HG03196 (cell line): ENCODE measurements around the gene PRSS22.
"Not testable (repeated sequence)": the region's sequence is repeated elsewhere in the genome, so short reads cannot be mapped to it uniquely, and the experiment has no call there.

Experiments
- ATAC-seq: cut with Tn5 transposase; IDR thresholded peaks from one replicate; pipeline ENCODE4 v1.9.1; 2021; ENCODE audit not compliant: unreplicated experiment

The PRSS22 gene, protein sequence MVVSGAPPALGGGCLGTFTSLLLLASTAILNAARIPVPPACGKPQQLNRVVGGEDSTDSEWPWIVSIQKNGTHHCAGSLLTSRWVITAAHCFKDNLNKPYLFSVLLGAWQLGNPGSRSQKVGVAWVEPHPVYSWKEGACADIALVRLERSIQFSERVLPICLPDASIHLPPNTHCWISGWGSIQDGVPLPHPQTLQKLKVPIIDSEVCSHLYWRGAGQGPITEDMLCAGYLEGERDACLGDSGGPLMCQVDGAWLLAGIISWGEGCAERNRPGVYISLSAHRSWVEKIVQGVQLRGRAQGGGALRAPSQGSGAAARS

DNA sequence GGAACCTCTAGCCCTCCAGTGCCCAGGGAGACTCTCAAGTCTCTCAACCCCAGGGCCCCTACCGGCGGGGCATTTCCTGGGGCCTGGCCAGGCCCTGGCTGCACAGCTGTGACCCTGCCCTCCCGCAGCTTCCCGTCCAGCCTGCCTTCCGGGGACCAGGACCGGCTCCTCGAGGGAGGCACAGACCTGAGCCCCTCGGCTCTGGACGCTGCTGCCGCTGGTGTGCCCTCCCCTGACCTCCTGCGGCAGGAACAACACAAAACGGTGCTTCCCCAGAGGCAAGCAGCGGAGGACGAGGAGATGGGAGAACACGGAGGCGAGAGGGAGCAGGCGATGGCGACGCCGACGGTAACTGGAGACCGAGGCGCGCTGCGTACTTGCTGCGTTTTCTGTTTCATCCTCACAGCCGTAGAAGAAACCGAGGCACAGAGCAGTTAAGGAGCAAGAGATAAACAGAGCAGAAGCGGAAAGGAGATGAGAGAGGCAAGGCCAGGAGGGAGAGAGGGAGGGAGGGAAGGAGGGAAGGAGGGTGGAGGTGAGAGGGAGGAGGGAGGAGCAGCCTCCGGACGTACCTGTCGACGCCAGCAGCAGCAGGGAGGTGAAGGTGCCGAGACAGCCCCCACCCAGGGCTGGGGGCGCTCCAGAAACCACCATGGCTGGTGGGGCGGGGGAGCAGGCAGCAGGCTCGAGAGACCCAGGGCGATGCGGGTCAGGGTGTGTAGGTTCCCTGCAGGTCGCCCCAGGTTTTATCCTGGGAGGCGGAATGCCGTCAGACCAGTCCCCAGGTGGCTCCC lies at the start of gene PRSS22:
TSS of gene PRSS22 (minus strand) at position 720 of the 794 bp plus-strand sequence. CDS start at position 654, 66 bp downstream.
- ATAC-seq: no peak

DNA sequence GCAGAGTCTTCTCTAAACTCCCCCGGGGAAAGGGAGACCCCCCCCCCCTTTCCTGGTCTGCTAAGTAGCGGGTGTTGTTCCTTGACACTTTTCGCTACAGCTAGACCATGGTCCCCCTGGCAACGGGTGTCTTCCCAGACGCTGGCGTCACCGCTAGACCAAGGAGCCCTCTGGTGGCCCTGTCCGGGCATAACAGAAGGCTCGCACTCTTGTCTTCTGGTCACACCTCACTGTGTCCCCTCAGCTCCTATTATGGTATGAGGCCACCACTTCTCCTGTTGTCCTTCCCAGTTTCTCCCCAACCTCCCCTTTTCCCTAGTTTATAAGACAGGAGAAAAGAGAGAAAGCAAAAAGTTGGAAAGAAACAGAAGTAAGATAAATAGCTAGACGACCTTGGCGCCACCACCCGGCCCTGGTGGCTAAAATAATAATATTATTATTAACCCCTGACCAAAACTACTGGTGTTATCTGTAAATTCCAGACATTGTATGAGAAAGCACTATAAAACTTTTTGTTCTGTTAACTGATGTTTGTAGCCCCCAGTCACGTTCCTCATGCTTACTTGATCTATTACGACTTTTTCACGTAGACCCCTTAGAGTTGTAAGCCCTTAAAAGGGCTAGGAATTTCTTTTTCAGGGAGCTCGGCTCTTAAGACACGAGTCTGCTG lies 49.2 kb upstream of the PRSS22 start:
- ATAC-seq: not testable (repeated sequence)

DNA sequence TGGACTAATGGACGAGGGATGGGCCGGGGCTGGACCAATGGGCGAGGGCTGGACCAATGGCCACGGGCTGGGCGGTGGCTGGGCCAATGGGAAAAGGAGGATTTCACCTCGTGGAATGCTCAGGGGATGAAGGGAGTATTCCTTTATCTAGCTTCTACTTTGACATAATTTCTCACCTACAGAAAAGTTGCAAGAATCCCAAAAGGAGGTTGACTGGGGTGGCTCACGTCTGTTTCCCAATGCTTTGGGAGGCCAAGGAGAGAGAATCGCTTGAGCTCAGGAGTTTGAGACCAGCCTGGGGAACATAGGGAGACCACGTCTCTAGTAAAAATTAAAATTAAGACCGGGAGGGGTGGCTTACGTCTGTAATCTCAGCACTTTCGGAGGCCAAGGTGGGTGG lies 48.0 kb upstream of the PRSS22 start:
- ATAC-seq: no peak

DNA sequence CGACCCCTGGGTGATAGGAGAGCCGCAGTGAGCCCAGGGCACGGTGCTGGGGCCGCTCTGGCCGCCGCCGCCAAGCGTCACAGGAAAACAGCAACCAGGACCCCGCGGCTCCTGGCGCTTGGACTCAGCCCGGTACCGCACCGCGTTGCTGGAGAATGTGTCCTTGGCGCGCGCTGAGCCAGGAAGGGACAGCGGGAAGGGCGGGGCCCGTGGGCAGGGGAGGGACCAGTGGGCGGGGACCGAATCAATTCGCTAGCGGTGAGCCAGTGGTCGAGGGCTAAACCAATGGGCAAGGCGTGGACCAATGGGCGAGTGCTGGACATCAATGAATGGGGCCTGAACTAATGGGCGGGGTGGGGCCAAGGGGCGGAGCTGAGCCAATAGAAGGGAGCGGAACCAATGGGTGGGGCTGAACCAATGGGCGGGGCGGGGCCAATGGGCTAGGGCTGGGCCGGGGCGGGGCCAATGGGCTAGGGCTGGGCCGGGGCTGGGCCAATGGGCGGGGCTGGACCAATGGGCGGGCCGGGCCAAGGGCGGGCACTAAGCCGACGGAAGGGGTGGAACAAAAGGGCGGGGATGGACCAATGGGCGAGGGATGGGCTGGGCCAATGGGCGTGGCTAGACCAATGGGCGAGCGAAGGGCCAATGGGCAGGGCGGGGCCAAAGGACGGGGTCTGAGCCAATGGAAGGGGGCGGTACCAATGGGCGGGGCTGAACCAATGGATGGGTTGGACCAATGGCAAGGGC lies 47.4 kb upstream of the PRSS22 start:
- peak; percentile 81 for ATAC-seq

DNA sequence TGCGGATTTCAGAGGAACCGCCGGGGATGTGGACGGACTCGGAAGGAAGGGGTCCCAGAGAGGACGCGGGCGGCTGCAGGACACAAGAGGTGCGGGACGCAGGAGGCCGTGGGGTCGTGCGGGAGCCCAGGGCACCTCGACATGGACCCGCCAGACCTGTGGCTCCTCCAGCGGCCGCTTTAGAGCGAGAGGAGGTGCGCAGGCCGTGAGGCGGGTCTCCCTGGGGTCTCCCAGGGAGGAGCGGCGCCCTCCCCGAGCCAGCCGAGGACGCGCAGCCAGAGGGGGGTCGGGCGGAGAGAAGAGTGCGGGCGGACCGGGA lies 46.9 kb upstream of the PRSS22 start:
- ATAC-seq: peak; percentile 4

DNA sequence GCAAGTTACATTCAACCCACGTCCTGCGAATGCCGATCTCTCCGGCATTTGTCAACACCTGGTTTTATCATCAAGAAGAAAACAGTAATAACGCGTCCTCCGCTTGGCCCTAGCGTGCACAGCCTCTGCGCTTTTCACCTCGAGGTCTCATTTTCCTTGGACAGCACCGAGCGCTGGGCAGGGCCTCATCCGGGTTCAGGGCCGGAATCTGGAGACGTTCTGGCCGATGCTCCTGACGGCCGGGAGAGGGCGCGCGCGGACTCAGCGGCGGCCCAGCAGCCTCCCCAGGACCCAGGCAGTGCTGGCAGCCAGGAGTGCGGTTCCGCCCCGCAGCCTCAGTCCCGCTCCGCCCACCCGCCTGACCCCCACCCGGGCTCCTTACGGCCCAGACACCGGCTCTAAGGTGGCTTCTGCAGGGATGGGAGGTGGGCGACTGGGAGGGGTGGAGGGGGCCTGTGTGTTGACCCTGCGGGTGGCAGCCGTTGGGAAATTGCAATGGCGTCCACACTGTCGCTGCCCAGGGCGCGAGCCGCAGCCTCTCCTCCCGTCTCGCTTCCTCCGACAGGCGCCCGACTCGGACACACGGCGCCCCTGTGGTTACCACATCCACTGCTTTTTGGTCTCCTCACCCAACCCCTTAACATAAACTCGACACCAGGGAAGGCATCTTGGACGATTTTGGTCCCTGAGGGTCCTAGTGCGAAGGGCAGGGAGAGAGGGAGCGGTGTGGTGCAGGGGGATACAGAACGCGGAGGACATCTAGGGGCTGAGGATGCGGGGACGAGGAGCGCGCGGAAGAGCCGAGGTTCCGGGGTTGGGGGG lies 46.3 kb upstream of the PRSS22 start:
- ATAC-seq: peak; percentile 51

DNA sequence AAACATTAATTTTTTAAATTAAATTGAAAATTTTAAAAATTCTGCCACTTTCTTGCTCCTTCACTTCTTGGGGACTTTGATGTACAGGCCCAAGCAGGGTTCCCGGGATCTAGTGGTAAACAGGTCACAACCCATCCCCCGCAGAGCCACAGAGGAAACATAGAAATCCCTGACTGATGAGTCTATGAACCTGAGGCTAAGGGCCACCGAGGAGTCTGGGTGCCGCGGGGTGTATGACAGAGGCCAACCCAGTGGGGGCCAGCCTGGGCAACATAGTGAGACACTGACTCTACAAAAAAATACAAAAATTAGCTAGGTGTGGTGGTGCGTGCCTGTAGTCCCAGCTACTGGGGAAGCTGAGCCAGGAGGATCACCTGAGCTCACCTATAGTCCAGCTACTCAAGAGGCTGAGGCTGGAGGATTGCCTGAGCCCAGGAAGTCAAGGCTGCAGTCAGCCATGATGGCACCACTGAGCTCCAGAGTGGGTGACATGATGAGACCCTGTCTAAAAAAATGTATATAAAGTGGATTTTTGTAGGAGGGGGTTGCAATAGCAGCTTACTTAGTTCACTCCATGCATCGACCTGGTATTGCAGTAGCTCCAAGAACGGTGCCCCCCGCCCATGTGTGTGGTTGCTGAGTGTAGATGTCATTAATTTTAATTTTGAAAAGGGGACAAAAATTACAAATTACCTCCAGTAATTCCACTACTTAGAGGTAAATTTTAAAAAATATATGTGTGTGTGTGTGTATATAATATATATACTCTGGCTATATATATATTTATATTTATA lies 44.6 kb upstream of the PRSS22 start:
- ATAC-seq: no peak

DNA sequence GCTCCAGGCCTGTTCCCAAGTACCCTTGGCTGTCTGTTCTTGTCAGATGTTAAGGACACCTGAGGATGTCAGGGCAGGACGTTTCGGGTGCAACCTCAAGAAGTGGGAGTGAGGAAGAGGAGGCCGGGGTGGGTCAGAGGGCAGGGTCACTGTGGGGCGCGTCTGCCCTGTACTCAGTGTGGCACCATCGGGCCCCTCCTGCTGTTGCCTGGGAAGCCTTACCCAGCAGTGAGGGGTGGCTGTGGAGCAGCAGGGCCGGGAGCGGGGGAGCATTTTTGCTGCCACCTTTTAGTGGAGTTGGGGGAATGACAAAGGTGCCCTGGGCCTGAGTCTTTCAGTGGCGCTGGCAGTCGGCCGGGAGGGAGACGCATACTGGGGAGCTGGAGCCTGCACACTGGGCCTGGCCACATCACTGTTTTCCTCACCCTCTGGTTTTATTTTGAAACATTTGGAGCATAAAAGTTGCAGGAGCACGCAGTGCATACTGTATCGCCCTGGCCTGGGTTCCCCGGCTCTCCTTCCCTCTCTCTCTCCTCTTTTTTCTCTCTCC lies 42.6 kb upstream of the PRSS22 start:
- no peak for ATAC-seq

DNA sequence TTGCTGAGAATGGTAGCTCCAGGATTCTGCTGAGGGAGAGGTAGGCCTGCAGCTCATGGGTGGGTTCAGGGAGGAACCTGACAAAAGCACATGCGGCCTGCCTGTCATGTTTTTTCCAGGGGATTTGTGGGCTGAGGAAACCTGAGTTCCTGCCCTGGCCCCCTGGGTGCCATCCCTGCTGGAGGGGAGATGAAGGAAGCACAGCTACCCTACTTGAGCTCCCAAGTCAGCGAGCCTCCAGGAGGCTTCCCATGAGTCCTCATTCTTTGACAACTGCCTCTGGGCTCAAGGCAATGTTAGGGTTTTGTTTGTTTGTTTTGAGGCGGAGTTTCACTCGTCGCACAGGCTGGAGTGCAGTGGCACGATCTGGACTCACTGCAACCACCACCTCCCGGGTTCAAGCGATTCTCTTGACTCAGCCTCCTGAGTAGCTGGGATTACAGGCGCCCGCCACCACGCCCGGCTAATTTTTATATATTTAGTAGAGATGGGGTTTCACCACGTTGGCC lies 41.6 kb upstream of the PRSS22 start:
- ATAC-seq: no peak

DNA sequence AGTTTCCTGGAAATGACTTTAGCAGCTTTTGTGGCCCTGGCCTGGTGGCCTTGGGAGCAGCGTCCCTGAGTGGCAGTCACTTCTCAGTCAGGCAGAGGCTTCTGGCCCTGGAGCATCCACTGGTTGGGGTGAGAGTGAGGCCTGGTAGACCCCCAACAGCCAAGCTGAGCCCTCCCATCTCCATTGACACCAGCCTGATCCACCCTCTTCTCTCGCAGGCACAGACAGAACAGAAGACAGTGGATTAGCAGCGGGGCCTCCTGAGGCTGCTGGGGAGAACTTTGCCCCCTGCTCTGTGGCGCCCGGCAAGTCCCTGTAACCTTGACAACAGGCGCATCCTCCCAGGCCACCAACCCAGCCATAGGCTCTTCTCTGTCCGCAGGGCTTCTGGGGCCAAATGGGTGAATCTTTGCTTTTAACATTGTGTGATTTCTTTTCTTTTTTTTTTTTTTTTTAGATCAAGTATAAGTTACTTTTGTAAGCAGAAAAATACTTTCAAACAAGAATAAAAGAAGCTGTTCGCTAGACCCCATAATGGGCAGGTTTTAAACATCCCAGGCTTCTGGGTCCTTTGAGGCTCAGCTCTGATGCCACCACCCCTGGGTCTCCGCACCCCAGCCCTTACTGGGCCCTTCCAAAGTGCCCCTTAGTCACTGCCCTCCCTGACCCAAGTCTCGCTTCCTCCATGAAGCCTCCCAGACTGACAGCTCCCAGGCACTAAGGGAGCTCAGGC lies 41.0 kb upstream of the PRSS22 start:
- ATAC-seq: no peak

DNA sequence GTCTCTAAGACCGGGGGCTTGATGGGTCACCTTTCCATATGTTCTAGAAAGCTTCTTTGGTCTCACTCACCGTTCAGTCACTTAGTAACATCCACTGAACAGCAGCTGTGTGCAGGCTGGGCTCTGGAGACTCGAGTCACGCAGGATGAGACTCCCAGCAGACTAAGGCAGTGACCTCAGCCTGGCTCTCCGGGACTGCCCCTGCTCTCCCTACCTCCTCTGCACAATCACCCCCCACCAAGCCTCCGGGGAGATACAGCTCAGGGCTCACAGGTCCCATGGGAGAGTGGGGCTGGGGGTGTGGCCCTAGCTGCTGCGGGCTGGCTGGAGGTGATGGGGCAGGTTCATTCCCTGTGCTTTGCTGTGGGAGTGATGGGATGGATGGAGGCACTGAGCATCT lies 39.1 kb upstream of the PRSS22 start:
- ATAC-seq: no peak

DNA sequence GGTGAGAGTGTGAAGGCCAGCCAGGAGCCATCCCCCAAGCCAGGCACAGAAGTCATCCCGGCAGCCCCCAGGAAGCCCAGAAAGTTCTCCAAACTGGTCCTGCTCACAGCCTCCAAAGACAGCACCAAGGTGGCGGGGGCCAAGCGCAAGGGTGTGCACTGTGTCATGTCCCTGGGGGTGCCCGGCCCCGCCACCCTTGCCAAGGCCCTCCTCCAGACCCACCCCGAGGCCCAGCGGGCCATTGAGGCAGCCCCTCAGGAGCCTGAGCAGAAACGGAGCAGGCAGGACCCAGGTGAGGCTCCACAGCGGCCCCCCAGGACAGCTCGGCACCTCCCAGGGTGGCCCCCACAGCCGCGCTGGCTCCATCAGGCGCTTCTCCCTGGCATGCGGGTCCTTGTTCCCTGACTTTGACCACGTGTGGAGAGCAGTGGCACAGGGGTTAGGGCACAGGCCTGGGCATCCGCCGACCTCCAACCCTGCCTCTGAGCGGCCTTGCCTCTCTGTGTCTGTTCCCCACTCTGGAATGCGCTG lies 38.6 kb upstream of the PRSS22 start:
- ATAC-seq: no peak

DNA sequence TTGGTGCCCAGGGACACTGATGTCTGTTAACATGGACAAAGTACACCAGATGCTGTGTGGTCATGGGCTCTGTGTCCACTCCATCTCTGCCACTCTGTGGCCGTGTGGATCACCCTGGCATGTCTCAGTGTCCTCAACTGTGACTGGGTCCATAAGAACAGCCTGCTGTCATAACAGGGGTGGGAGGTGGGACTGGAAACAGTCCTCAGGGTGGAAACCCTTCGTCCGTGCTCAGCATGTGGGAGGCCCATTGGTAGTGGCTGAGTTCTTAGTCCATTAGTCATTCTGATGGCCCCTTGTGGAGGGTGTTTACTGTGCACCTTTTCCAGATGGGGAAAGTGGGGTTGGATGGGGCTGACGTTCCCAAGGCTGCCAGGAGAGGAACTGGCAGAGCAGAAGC lies 37.8 kb upstream of the PRSS22 start:
- no peak for ATAC-seq

DNA sequence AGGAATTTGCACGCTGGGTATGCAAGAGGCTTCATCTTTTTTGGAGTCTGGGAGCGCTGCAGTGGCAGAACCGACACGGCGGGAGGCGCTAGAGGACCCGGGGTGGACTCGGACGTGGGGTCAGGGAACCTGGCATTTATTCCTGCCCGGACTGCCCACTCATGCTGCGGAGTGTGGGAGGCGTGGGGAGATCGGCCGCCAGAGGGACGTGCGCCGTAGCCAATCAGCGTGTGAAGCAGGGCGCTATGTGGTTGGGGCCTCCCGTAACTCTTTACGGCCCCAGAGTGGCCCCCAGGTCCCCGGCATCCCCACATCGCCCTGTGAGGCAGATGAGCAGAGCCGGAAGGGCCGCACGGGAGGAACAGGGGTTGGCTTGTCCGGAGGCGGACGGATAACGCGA lies 36.3 kb upstream of the PRSS22 start:
- ATAC-seq: no peak

DNA sequence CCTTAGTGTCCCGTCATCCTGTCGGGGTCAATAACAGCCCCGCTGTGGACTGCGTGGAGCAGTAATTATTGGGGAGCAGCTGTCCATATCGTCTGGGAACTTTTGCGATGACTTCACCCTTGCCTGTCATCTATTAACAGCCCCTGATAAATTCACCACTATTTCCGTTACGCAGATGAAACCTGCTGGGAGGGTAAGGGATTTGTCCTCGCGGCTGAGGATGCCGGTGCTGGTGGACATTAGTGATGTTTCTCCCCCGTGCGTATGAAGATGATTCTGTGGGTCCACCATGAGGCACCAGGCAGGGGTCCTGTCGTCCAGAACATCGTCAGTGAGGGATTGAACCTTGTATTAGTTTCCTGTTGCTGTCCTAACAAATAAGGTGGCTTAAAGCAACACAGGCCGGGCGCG lies 26.1 kb upstream of the PRSS22 start:
- no peak for ATAC-seq

DNA sequence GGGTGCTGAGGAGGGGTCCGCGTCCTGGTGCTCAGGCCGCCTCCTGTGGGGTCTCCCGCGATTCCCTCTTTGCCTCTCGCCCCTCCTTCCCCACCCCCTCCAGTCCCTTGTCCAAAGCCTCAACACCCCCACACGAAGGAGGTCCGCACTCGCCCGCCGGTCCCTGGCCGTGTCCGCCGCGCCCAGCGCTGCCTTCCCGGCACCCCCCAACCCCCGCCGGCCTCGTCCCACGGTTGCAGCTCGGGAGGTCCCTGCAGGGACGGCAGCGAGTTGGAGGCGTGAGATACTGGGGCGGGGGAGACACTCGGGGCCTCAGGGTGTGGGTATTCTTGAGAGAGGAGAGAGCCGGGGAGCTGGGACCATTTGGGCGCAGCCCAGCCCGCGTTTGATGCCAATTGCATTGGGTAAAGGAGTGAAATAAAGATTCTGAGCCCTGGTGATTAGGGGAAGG lies 25.5 kb upstream of the PRSS22 start:
- ATAC-seq: no peak

DNA sequence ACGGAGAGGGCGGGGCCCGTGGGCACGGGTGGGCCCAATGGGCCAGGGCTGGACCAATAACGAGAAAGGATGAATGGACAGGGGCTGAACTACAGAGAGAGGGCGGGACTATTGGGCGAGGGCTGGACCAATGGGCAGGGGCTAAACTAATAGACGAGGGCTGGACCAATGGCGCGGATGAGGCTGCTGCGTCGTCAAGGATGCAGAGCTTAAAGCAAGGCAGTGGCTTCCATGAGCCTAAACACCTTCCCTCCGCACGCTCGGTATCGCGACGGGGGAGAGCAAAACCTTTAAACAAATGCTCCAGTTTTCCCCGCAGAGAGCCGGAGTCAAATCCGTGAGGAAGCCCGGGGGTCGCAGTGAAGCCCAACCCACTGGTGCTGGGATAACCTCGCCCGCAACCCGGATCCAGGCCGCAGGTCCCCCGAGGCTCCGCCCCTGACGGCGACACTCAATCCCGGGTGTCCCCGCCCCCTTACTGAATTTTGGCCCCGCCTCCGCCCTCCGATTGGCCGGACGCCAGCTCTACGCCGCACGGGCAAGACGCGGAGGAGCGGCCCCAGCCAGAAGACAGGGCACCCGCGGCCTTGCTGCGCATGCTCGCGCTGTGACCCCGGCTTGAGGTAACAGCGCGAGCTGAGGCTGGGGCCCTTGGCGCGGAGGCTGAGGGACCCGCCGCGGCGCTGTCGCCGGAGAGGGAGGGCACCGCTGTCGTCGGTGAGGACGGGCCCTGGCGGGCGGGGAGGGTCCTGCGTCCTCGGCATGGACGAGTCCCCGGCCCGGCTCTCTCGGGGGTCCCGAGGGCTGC lies 24.9 kb upstream of the PRSS22 start, which contains the start of gene FLYWCH2:
TSS of gene FLYWCH2 (plus strand) at position 566 of the 808 bp plus-strand sequence. CDS start 13,235 bp downstream, outside the sequence.
- ATAC-seq: peak; percentile 84
